Measurements from ENCODE around the gene FMO4.
"Not testable (repeated sequence)": the region's sequence is repeated elsewhere in the genome, so short reads cannot be mapped to it uniquely, and the experiment has no call there.

The FMO4 gene

GRCh38 chr1:171313835-171314320, at the start of gene FMO4:
FMO4 (plus strand) TSS chr1:171314183; CDS start chr1:171319826, 5,643 bp downstream.
- DNase-seq, result peak; percentile 98

GRCh38 chr1:171265686-171266085, 48.3 kb upstream of the FMO4 start:
- no peak for DNase-seq

DNA sequence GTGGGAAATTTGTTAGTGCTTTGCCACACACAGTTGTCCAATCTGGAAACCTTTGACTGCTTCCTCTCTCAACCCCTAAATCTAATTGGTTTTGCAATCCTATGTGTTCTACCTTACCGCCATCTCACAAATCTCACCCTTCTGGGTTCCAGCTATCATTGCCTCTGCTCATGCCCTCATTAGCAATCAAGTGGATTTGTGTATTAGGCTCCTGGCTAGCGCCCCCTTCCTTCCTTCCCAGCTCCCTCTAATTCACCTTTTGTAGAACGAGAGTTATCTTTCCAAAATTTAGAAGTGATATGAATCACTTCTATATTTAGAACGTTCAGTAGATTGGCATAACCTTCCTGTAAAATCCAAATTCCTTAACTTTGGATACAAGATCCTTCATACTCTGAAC, 47.1 kb upstream of the FMO4 start:
- no peak for DNase-seq

GRCh38 chr1:171267391-171267790, 46.6 kb upstream of the FMO4 start:
- no peak for DNase-seq

GRCh38 chr1:171270806-171271205, 43.2 kb upstream of the FMO4 start:
- DNase-seq, result no peak

DNA sequence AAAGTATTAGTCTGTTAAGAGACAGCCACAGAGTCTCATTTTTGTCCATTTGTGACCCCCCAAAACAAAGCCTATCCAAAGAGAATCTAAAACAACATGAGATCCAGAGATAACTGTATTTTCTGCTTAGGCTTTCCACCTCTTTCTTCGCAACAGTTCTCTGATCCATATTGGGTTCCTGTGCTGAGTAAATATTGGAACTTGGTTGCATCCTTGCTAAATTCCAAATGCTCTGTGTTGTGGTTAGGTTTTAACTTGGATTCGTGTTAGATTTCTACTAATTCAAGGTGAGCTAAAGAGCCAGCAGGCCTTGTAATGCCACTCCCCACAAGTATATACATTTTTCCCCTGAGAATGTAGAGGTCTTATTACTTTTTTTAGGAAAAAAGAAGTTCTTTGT, 36.4 kb upstream of the FMO4 start:
- DNase-seq, result no peak

DNA sequence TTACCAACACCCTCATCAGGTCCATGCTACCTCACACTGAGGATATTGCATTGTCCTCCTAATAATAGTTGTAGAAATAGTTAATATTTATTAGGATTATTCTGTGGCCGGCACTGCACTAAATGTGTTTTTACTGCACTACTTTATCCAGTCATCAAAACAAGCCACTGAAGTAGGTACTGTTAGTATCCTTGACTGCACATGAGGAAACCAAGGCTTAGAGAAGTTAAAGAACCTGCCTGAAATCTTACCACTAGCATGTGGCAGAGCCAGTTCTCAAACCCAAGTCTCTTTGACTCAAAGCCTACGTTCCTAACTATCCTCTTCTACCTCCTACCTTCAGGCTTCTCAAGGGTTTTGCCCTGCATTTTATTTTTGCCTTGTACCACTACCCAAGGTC, 34.7 kb upstream of the FMO4 start:
- DNase-seq, result no peak

DNA sequence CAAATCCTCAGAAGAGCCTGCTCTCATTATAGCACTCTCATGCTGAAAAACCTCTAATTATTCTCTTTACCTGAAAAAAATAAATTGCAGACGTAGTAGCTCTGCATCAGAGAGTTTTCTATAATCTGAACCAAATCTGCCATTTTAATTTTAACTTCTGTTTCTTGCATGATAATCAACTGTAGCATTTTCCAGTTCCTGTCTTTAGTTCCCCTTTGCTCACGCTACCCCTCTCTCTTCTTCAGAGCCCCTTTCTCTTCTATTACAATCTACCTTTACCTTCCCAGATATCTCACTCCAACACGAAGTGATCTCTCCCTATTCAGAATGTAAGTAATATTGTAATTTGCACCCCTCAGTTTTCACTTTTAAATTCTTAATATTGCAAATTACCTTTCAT, 34.3 kb upstream of the FMO4 start:
- DNase-seq, result no peak

GRCh38 chr1:171280599-171280998, 33.4 kb upstream of the FMO4 start:
- no peak for DNase-seq

DNA sequence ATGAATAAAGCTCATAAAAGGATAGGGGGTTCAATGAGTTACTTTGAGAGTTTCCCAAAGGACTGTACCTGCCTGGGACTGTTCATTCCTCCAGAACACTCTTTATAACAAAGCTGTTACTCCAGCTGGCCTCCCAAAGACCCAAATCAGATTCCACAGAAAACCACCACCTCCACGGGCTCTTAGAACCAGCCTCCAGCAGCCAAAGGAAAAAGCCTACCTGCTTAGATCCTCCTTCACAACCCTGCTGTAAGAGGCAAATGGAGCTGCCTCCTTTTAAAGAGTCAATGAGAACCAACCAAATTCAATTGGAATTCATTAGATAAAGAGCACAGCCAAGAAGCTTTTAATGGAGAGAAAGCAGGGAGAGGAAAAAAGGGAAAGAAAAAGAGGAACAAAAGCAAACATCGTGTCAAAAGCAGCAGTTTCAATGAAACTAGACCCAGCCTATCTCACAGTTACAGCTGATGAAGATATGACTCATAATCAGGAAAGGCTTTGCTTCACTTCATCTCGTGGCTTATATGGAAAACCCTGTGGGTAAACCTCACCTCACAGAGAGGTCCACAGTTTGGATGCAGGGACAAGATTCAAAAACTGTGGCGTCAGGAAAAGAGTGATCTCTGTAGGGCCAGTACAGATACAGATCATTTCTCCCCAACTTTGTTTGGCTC, 27.8 kb upstream of the FMO4 start:
- no peak for DNase-seq

DNA sequence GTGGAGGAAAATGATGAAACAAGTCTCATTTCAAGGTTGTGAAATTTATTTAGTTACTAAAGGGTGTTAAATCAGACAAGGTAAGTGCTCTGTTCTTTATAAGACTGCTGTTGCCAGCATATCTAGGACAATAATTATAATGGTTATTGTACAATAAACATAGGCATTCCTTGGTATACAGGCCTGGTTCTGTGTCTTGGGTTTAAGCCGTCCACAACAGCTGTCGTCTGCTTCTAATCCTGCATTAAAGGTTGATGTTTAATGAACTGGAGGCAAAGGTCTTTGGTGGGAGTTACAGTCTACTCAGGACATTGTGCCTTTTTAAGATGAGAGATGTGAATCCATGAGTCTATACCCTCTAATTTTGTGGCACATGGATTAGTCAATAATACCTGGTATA, 23.4 kb upstream of the FMO4 start:
- DNase-seq, result no peak

DNA sequence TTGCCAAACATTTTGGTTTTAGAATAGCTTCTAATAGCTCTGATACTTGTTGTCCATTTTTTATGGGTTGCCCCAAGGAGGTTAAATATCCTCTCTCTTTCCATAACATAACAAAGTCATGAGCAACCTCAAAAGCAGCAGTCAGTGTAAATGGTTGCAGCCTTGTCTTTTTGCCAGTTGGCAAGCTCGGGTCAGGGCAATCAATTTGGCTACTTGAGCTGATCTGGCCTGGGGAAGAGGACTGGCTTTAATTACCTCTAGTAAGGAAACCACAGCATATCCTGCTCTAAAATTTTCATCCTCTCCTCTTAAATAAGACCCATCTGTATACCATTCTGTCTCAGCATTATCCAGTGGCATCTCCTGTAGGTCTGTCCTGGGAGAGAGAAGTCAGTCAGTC, 21.2 kb upstream of the FMO4 start:
- DNase-seq, result no peak

DNA sequence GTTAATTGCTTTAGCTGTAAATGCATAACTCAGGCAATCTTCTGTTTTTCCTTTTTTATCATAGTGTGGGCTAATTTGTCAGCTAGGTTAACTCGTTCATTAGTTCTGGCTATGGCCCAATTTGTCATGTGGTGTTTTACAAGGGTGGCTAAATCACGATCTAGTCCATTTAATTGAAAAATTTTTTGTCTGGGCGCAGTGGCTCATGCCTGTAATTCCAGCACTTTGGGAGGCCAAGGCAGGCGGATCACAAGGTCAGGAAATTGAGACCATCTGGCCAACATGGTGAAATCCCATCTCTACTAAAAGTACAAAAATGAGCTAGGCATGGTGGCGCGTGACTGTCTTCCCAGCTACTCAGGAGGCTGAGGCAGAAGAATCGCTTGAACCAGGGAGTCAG, 18.6 kb upstream of the FMO4 start:
- DNase-seq, result not testable (repeated sequence)

GRCh38 chr1:171295821-171296220, 18.2 kb upstream of the FMO4 start:
- DNase-seq, result no peak

- no peak for DNase-seq
Measured at GRCh38 chr1:171296897-171297296, 17.1 kb upstream of the FMO4 start.

GRCh38 chr1:171298696-171299095, 15.3 kb upstream of the FMO4 start:
- no peak for DNase-seq

GRCh38 chr1:171299342-171299741, 14.6 kb upstream of the FMO4 start:
- no peak for DNase-seq

- DNase-seq, result no peak
Measured at GRCh38 chr1:171300401-171300800, 13.6 kb upstream of the FMO4 start.

DNA sequence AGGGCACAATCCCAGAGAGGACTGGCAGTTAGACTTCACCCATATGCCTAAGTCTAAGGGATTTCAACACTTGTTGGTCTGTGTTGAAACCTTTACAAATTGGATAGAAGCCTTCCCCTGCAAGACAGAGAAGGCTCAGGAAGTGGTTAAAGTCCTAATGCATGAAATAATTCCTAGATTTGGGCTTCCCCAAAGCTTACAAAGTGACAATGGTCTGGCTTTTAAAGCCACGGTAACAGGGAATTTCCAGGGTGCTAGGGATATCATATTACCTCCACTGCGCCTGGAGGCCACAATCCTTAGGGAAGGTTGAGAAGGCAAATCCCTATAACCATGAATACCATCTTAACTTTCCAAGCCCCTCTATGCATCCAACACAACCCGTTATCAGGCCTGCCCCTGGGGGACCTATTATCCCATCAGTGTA, 3.3 kb upstream of the FMO4 start:
- DNase-seq, result no peak

DNA sequence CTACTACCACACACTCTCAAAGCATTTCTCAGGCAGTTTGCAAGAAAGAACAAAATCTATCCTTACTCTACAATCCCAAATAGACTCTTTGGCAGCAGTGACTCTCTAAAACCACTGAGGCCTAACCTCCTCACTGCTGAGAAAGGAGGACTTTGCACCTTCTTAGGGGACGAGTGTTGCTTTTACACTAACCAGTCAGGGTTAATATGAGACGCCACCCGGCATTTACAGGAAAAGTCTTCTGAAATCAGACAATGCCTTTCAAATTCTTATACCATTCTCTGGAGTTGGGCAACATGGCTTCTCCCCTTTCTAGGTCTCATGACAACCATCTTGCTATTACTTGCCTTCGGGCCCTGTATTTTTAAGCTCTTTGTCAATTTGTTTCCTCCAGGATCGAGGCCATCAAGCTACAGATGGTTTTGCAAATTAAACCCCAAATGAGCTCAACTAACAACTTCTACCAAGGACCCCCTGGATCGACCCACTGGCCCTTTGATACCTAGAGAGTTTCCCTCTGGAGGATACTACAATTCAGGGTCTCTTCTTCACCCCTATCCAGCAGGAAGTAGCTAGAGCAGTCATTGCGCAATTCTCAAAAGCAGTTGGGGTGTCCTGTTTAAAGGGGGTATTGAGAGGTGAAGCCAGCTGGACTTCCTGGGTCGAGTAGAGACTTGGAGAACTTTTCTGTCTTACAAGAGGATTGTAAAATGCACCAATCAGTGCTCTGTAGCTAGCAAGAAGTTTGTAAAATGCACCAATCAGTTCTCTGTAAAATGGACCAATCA, 2.0 kb upstream of the FMO4 start:
- no peak for DNase-seq

DNA sequence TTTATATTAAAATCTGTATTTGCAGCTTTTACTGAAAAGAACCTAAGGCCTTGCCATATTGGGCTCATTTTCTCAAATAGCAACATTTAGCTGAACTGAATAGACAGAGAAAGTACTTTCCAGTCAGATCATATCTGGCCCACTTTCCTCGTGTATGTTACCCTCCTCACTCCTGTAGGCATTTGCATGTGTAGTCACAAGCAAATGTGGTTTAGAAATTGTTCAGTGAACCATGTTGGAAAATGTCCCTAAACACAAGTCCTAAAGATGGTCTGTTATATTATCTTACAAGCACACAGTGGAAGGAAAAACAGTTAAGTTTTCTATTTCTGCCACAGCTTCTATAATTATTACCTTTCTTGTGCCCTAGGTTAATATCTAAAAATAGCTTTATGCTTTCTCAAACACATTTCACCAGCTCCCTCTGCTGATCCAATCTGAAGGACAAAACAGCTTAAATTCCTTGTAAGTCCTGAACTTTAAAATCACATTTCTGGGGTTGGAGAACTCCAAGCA, 606 bp upstream of the FMO4 start:
- DNase-seq, result no peak

DNA sequence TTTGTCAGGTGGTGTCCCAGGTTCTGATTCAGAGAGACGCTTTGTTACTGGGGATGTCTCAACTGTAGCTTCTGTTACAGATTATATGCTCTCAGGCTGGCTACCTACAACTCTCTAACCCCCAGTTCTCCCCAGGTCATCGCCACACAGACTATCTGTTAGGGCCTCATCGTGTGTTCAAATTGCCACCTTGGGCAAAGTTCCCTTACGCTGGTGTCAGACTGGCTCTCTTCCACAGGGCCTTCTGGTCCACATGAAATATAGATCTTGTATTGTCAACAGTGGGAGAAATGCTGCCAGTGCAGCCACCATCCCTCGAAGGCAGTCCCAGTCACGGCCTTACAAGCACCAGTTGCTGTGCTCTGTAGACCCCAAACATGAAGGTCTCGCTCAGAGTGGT, 15.3 kb downstream of the FMO4 start:
- DNase-seq, result no peak

GRCh38 chr1:171334024-171334640, 20.1 kb downstream of the FMO4 start:
- DNase-seq, result no peak

DNA sequence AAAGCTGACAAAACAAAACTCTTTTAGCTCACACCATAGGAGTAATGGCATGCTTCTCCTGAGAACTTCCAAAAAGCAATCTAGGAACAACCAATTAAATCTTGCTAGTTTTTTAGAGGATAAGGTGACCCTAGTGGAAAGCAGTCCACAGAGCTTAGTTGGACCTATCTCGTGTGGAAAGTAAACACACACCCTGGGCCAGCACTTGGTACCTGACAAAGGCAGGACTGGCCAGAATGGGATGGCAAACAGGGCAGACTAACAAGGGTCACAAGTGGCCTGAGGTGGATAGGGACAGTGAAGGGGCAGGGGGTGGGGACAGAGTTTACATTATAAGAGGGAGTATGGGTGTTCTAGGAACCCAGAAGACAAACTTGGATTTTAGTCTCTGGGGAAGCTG, 22.0 kb downstream of the FMO4 start:
- no peak for DNase-seq
